HepG2 (cell line): Measurements from ENCODE around the gene HSP90AB1. TPM values are rescaled to one million over a fixed set of nuclear protein-coding genes. Genes with fewer than 3 reads are reported as not detected.
A peak's percentile ranks its signal among the peaks of the same experiment; 100 is the strongest.

Source experiments
- ATAC-seq: fragments of 200-7000 bp; cut with Tn5 transposase; 3 replicates; pipeline ENCODE4 v1.9.1; 2020; ENCODE audit warnings: mild to moderate bottlenecking, moderate library complexity
- BruUV-seq: library from RNA; stranded (reverse); fragments of 400-500 nt; replicated peaks from 2 replicates; lab custom pipeline; 2021; lab: Mats Ljungman, UMichigan
- CTCF ChIA-PET: fragments of 300-600 bp; formaldehyde crosslinking; extraction: SDS; loops from one replicate; lab custom pipeline; 2021; ENCODE audit warnings: low total read pairs, inconsistent platforms, low intra/inter-chr PET ratio; lab: Yijun Ruan, JAX
- POLR2A ChIA-PET: fragments of 350-600 bp; sonication (Branson Sonifier 250); formaldehyde crosslinking; loops from one replicate; lab custom pipeline; 2020; ENCODE audit warnings: antibody characterized with exemption, inconsistent platforms; lab: Yijun Ruan, JAX
- DNase-seq: peaks from one replicate; pipeline ENCODE4 v3.0.0-alpha.2; 2015; ENCODE audit warnings: low spot score
- FAIRE-seq: peaks from 3 replicates; lab custom pipeline; 2011; peaks lifted over from hg19 to GRCh38; lab: Jason Lieb, UNC
- H2AFZ ChIP-seq: one replicate; pipeline ENCODE4 v1.6.1; 2011; ENCODE audit warnings: low read length, inconsistent platforms
- H3K27ac ChIP-seq: fragments of 300-600 bp; 3 replicates; pipeline ENCODE4 v1.8.0; 2011; ENCODE audit warnings: mixed run types, mild to moderate bottlenecking, mixed read lengths, low read length, inconsistent platforms; ENCODE audit not compliant: insufficient read depth; ENCODE audit errors: extremely low read length
- H3K27me3 ChIP-seq, 2 experiments: fragments of 200-600 bp in 1 of 2; 2 replicates in 1 of 2; 3 replicates in 1 of 2; pipeline versions ENCODE4 v1.6.0 to v1.8.0; 2011; ENCODE audit warnings: low read length in 2 of 2, mild to moderate bottlenecking in 2 of 2, moderate library complexity in 2 of 2, inconsistent platforms in 1 of 2; ENCODE audit not compliant: insufficient read depth in 2 of 2, control insufficient read depth in 1 of 2
- H3K36me3 ChIP-seq, 2 experiments: fragments of 200-600 bp in 1 of 2; replicated peaks in 1 of 2; 2 replicates in 1 of 2; 3 replicates in 1 of 2; pipeline versions ENCODE4 v1.5.1 to v1.8.0; 2011; ENCODE audit warnings: low read length in 2 of 2, inconsistent platforms in 1 of 2; ENCODE audit not compliant: insufficient read depth in 2 of 2, control insufficient read depth in 1 of 2
- H3K4me1 ChIP-seq: 2 replicates; pipeline ENCODE4 v1.5.1; 2012; ENCODE audit warnings: low read length, inconsistent platforms; ENCODE audit not compliant: insufficient read depth
- H3K4me2 ChIP-seq: 2 replicates; pipeline ENCODE4 v1.6.0; 2011; ENCODE audit warnings: low read depth, low read length, inconsistent platforms
- H3K4me3 ChIP-seq, 3 experiments: fragments of 200-600 bp in 1 of 3; sonication (generic), shearing (Covaris generic) in 1 of 3; replicated peaks in 1 of 3; 2 replicates each; pipeline ENCODE4 v1.5.1; 2011 to 2016; ENCODE audit warnings: low read length in 3 of 3, inconsistent platforms in 2 of 3, low read depth in 2 of 3, mild to moderate bottlenecking in 2 of 3, control low read depth in 1 of 3, mixed read lengths in 1 of 3; ENCODE audit not compliant: insufficient read depth in 1 of 3
- H3K79me2 ChIP-seq: one replicate; pipeline ENCODE4 v1.6.1; 2011; ENCODE audit warnings: low read length, inconsistent platforms; ENCODE audit not compliant: insufficient read depth
- H3K9ac ChIP-seq: 2 replicates; pipeline ENCODE4 v1.6.0; 2011; ENCODE audit warnings: mild to moderate bottlenecking, low read depth, low read length, inconsistent platforms; ENCODE audit not compliant: insufficient read depth
- H3K9me3 ChIP-seq: 2 replicates; pipeline ENCODE4 v1.5.1; 2012; ENCODE audit warnings: mild to moderate bottlenecking, low read length
- H4K20me1 ChIP-seq: 2 replicates; pipeline ENCODE4 v1.6.0; 2011; ENCODE audit warnings: inconsistent platforms, mild to moderate bottlenecking, low read length, moderate library complexity; ENCODE audit not compliant: insufficient read depth
- AGO2 ChIP-seq: fragments of 200-400 bp; formaldehyde crosslinking; optimal IDR thresholded peaks from 2 replicates; pipeline ENCODE3; 2017; ENCODE audit warnings: mild to moderate bottlenecking, low read depth, low read length, moderate library complexity
- ATM ChIP-seq: fragments of 450-650 bp; IDR thresholded peaks from 2 replicates; pipeline ENCODE4 v1.7.1; 2017; ENCODE audit warnings: mild to moderate bottlenecking, borderline replicate concordance
- POLR2A ChIP-seq, 2 experiments: IDR thresholded peaks; 2 replicates each; pipeline ENCODE4 v1.6.1; 2011; ENCODE audit warnings: low read depth in 2 of 2, low read length in 2 of 2, mild to moderate bottlenecking in 1 of 2, moderate library complexity in 1 of 2; ENCODE audit not compliant: insufficient read depth in 1 of 2
- POLR2AphosphoS2 ChIP-seq: IDR thresholded peaks from 2 replicates; pipeline ENCODE4 v1.6.1; 2011; ENCODE audit warnings: low read depth, low read length, improper control_type of control experiment
- POLR2AphosphoS5 ChIP-seq: IDR thresholded peaks from 2 replicates; pipeline ENCODE4 v1.6.1; 2012; ENCODE audit warnings: low read depth, low read length
- POLR2G ChIP-seq: fragments of 200-400 bp; formaldehyde crosslinking; IDR thresholded peaks from 2 replicates; pipeline ENCODE4 v1.6.1; 2018; ENCODE audit warnings: mild to moderate bottlenecking, low read depth, low read length, moderate library complexity
- RBFOX2 ChIP-seq: fragments of 200-400 bp; formaldehyde crosslinking; IDR thresholded peaks from 2 replicates; pipeline ENCODE4 v1.6.1; 2017; ENCODE audit warnings: low read depth, mild to moderate bottlenecking, low read length
- RBM22 ChIP-seq: fragments of 200-400 bp; formaldehyde crosslinking; optimal IDR thresholded peaks from 2 replicates; pipeline ENCODE3; 2017; ENCODE audit warnings: mild to moderate bottlenecking, low read length, moderate library complexity
- SALL2 ChIP-seq: sonication (generic); formaldehyde crosslinking; IDR thresholded peaks from 2 replicates; pipeline ENCODE4 v1.8.1; 2023; ENCODE audit warnings: mild to moderate bottlenecking, missing genetic modification reagents, inconsistent platforms
- WGBS: methylation state at CpG from one replicate; pipeline ENCODE4 v1.1.6; 2017; ENCODE audit warnings: low lambda C conversion rate; 5-methylcytosine and 5-hydroxymethylcytosine counted together
- in situ Hi-C: cut with HindIII; loops from 2 replicates; pipeline ENCODE4 v1.10.0; 2017; ENCODE audit warnings: low pct_unique_long_range_greater_than_20kb; ENCODE audit not compliant: extremely low pct_ligation_motif_present
- intact Hi-C: fragments of 100-400 bp; cut with micrococcal nuclease; formaldehyde crosslinking; loops from one replicate; pipeline ENCODE4 v1.10.0; 2022; ENCODE audit not compliant: unreplicated experiment
- polyA plus RNA-seq, 8 experiments: library from polyadenylated mRNA; depleted of rRNA in 3 of 8; stranded (reverse) in 7 of 8; unstranded in 1 of 8; fragments of >200 nt; fragmentation: Illumina TruSeq in 4 of 8; extraction: Trizol in 4 of 8; gene quantifications; 2 replicates each; pipeline versions ENCODE4 v1.2.1 to v1.2.3, GENCODE V29; 2011 to 2016; ENCODE audit warnings: low read depth in 4 of 8, missing spikeins in 1 of 8, mixed read lengths in 1 of 8; ENCODE audit not compliant: insufficient read depth in 1 of 8
- total RNA-seq, 5 experiments: library from RNA; depleted of rRNA; stranded (reverse); fragments of >200 nt; fragmentation: Illumina TruSeq; extraction: Trizol; gene quantifications; 2 replicates each; pipeline ENCODE4 v1.2.3, GENCODE V29; 2016; ENCODE audit warnings: low read depth in 1 of 5
- TF ChIP-seq, protein P1 (sequence below): IDR thresholded peaks from 2 replicates; pipeline ENCODE4 v1.6.1; 2016; ENCODE audit warnings: control low read depth

Gene HSP90AB1
- total and polyA plus RNA-seq, 2 of the 13 experiments (the other 11 are each of a cell fraction or from before 2014, with no cell fraction given): 1,325 to 1,472 TPM

DNA sequence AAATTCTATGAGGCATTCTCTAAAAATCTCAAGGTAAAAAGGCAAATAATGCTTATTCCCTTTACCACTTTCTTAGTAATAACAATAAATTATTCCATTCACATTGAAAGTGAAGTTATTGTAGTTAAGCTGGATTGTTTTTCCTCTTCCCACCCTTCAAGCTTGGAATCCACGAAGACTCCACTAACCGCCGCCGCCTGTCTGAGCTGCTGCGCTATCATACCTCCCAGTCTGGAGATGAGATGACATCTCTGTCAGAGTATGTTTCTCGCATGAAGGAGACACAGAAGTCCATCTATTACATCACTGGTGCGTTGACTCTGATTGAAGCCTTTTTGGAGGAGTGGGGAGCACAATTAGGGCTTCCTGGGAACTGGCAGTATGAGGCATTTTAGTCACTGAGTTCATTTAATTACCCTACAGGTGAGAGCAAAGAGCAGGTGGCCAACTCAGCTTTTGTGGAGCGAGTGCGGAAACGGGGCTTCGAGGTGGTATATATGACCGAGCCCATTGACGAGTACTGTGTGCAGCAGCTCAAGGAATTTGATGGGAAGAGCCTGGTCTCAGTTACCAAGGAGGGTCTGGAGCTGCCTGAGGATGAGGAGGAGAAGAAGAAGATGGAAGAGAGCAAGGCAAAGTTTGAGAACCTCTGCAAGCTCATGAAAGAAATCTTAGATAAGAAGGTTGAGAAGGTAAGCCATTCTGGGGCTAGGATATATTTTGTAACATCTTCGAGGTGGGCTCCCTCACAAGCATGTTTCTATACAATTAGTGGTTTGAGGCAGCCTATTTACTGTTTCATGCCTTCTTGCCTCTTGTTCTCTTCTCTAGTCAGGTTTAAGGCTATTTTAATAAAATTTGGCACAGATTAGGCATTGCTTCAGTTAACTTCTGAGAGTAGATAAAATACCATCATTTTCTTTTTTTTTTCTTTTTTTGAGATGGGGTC, 4.9 kb downstream of the HSP90AB1 start:
- peak; percentile 33; the same call in 1 of the 2 replicates for TF ChIP-seq POLR2AphosphoS5
- TF ChIP-seq SALL2: no peak
- TF ChIP-seq RBFOX2: peak; percentile 74
- peak; percentile 82 for TF ChIP-seq RBM22
- peak; percentile 76 for TF ChIP-seq AGO2
- no peak for TF ChIP-seq ATM
- 0 out of 2 replicates have a peak, but pooled peaks have one; percentile 15 for TF ChIP-seq POLR2AphosphoS2
- TF ChIP-seq, protein P1, sequence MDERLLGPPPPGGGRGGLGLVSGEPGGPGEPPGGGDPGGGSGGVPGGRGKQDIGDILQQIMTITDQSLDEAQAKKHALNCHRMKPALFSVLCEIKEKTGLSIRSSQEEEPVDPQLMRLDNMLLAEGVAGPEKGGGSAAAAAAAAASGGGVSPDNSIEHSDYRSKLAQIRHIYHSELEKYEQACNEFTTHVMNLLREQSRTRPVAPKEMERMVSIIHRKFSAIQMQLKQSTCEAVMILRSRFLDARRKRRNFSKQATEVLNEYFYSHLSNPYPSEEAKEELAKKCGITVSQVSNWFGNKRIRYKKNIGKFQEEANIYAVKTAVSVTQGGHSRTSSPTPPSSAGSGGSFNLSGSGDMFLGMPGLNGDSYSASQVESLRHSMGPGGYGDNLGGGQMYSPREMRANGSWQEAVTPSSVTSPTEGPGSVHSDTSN: no peak
- TF ChIP-seq POLR2A (IDR thresholded peaks at IDR 0.05; ENCODE audit: insufficient read depth in 1 of 2, low read depth in 2 of 2, low read length in 2 of 2): peak in 1 of 2 experiments; percentile 1; a peak in 1 of 4 replicates
- peak; percentile 37; the same call in 1 of the 2 replicates for TF ChIP-seq POLR2G
- Histone ChIP-seq H2AFZ (no peak overlapping the region), H3K36me3 (peaks cover 45 to 71% of the 10 kb centered on the region in 2 experiments), H3K4me1 (peaks cover 83% of the 10 kb centered on the region), H3K27ac (no peak overlapping the region), H4K20me1 (peaks cover 95% of the 10 kb centered on the region), H3K9me3 (no peaks in the 10 kb centered on the region), H3K4me3 (no peak overlapping the region), H3K9ac (no peak overlapping the region), H3K79me2 (peaks cover 65% of the 10 kb centered on the region), H3K27me3 (no peaks in the 10 kb centered on the region; a peak in 1 of 5 replicates), H3K4me2 (no peak overlapping the region)
- in situ Hi-C loops: no loop called here
- FAIRE-seq: no peak
- no peak for DNase-seq
- 95% methylated on average over 14 of the region's 14 CpGs for WGBS
- intact Hi-C loops: loop anchor here (5.0 kb wide), 1 partner anchor 155 kb away; no protein-coding TSS in a partner anchor
- POLR2A ChIA-PET: interaction anchor here (0.6 kb wide), 1 partner anchor 27 kb away, joined by 3 read pairs; no protein-coding TSS in a partner anchor
- no TSS peak for BruUV-seq
- ATAC-seq: no peak
- CTCF ChIA-PET: no interaction called here
